GM12874 (cell line): Measurements from ENCODE around the gene KCNJ14.

Experiments used
- CTCF ChIP-seq: IDR thresholded peaks from 2 replicates; pipeline ENCODE4 v1.5.1; 2011; ENCODE audit warnings: low read depth, mild to moderate bottlenecking, control low read depth, low read length, moderate library complexity; ENCODE audit not compliant: insufficient read depth

The KCNJ14 gene

GRCh38 chr19:48511321-48511731 is 56.0 kb downstream of the KCNJ14 start:
- TF ChIP-seq CTCF, result no peak

- TF ChIP-seq CTCF, result no peak
Observed at GRCh38 chr19:48511800-48512503, 56.6 kb downstream of the KCNJ14 start, which contains the start of gene LMTK3. LMTK3 (minus strand) TSS chr19:48511835; CDS start chr19:48511576, 259 bp downstream.

GRCh38 chr19:48512504-48513288 is 57.3 kb downstream of the KCNJ14 start:
- TF ChIP-seq CTCF, result no peak

GRCh38 chr19:48513289-48514122 is 58.1 kb downstream of the KCNJ14 start:
- no peak for TF ChIP-seq CTCF

- TF ChIP-seq CTCF, result no peak
Observed at GRCh38 chr19:48514123-48514458, 58.7 kb downstream of the KCNJ14 start.

- no peak for TF ChIP-seq CTCF
Observed at GRCh38 chr19:48516536-48516935, 61.2 kb downstream of the KCNJ14 start.
